GM20000 (cell line): ENCODE results near the gene LARGE2.

ENCODE experiments used
- DNase-seq: peaks from one replicate; pipeline ENCODE4 v3.0.0; 2012; ENCODE audit warnings: low spot score
- TF ChIP-seq, protein P1 (sequence below): IDR thresholded peaks from 2 replicates; pipeline ENCODE4 v1.5.1; 2012; ENCODE audit warnings: mild to moderate bottlenecking, control low read depth; ENCODE audit errors: extremely low read depth, missing control alignments

The LARGE2 gene

DNA sequence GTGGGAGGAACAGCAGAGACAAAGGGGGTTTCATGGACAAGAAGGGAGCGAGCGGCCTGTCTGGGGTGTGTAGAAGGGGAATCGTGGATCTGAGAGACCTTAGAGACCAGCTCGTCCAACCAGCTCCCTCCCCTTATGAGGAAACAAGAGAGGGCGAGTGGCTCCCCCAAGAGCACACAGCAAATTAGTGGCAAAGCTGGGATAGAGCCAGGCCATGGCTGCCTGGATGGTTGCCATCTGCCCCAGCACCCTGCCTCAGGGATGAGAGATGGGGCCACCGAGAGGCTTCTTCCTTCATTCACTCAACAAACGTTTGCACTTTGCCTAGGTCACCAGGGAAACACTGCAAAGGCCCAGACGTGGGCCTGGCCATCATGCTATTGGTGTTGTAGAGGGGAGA lies 32.9 kb upstream of the LARGE2 start:
- TF ChIP-seq, protein P1, sequence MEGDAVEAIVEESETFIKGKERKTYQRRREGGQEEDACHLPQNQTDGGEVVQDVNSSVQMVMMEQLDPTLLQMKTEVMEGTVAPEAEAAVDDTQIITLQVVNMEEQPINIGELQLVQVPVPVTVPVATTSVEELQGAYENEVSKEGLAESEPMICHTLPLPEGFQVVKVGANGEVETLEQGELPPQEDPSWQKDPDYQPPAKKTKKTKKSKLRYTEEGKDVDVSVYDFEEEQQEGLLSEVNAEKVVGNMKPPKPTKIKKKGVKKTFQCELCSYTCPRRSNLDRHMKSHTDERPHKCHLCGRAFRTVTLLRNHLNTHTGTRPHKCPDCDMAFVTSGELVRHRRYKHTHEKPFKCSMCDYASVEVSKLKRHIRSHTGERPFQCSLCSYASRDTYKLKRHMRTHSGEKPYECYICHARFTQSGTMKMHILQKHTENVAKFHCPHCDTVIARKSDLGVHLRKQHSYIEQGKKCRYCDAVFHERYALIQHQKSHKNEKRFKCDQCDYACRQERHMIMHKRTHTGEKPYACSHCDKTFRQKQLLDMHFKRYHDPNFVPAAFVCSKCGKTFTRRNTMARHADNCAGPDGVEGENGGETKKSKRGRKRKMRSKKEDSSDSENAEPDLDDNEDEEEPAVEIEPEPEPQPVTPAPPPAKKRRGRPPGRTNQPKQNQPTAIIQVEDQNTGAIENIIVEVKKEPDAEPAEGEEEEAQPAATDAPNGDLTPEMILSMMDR: no peak
- no peak for DNase-seq

DNA sequence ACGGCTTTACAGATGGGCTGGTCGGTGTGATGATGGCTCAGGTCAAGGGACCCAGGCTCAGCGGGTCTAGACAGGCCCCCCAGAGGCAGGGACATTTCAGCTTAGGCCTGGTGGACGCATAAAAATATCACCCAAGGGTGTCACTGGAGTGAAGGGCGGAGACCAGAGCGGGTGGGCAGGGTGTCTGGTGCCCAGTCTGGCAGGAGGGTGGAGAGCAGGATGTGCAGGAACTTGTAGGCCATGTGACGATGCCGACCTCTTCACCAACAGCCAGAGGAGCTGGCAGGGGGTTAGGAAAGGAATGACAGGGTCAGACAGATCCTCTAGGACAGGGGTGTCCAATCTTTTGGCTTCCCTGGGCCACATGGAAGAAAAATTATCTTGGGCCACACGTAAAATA lies 32.5 kb upstream of the LARGE2 start:
- TF ChIP-seq, protein P1: no peak
- no peak for DNase-seq

DNA sequence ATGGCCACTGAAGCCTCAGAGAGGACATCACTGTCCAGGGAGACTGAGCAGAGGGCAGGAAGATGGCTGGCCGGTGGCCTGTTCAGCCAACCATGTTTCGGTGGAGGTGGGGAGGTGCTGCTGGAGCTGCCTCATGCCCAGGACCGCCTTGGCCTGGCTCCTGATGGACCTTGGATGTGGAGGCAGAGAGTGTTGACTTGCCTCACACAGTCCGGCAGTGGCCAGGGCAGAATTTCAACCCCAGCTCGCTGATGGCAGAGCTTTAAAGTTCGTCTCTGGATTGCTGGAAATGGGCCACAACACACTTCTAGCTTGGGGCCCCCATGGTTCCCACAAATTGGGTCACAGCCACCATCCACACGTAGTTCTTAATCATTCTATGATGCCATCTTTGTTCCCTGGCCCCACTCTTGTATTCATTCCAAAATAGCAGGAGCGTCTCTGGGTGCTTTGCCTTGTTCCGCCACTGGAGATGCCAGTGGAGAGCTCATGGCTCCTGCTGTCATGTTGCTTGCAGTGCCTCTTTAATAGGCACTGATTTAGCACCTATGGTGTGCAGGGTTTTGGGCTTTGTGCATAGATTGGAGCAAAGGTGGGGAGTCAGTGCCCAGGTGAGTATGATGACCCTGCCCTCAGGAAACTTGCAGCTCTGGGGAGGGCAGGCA lies 31.4 kb upstream of the LARGE2 start:
- TF ChIP-seq, protein P1: no peak
- no peak for DNase-seq

DNA sequence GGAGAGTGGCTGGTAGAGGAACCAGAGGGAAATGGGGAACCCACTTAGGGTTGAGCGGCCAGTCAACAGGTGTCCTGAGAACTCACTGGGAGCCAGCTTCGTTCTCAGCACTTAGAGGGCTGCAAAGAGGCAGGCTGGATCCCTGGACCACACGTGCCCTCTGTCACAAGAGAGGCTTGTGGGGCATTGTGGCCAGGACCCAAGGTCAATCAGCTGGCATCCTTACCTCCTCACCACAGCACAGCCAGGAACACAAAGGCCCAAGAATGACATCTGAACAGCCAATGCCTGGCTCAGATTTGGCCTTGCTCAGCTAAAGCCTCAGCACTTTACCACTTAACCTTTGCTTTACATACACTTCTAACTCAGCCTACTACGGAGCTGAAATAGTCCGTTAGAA lies 29.6 kb upstream of the LARGE2 start:
- DNase-seq: no peak
- TF ChIP-seq, protein P1: no peak

DNA sequence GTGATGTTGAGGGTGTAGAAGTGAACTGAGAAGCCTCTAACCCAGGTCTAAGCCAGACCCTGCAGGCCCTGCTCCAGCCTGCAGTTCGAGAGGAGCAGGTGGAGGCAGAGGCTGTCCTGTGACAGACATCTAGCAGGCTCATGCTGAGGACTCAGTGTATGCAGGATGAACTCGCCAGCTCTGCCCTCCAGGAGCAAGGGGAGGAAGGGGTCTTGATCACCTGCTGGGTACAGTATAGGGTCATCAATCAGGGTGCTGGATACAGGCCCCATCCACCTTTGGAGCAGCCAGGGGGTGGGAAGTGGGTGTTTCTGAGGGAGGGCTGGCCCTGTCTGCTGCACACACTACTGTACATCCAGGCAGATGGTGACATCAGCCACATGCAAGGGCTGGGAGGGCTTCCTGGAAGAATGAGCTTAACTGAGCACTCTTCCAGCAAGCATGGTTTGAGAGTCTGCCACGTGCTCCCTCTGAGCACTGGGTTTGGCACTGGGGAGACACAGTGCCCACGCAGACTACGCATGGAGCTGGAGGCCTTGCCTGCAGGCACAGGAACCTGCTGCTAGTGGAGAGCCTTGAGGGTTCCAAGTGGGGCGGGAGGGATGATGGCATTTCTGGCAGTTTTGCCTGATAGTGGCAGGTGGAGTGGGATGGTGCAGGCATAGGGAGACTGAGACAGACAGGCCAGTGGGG lies 27.8 kb upstream of the LARGE2 start:
- DNase-seq: no peak
- TF ChIP-seq, protein P1: no peak

DNA sequence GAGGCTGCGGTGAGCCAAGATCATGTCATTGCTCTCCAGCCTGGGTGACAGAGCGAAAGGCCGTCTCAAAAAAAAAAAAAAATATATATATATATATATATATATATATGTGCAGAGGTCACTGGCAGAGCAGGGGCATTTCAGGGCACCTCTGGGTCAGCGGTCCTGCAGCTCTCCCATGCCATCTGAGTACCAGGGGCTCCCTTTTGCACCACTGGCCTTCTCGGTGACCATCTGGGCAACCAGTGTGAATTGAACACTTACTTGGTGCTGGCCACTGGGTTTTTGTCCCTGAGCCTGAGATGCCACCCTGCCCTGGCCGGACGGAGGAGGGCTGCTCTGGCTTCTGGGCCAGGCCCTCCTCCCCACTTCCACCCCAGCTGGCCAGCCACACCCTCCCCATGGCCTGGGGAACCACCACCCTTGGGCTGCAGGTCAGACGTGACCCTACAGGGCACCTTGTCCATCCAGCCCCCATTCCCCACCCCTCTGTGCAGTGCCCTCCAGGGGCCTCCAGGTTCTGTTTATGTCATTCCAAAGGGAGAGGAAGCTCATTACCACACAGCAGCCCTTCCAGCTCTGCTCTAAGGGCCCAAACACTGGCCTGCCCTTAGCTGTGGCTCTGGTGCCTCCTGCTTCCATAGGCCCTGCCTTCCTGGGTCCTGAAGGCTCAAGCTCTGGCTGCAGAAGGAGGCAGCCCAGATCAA lies 26.8 kb upstream of the LARGE2 start:
- TF ChIP-seq, protein P1: no peak

DNA sequence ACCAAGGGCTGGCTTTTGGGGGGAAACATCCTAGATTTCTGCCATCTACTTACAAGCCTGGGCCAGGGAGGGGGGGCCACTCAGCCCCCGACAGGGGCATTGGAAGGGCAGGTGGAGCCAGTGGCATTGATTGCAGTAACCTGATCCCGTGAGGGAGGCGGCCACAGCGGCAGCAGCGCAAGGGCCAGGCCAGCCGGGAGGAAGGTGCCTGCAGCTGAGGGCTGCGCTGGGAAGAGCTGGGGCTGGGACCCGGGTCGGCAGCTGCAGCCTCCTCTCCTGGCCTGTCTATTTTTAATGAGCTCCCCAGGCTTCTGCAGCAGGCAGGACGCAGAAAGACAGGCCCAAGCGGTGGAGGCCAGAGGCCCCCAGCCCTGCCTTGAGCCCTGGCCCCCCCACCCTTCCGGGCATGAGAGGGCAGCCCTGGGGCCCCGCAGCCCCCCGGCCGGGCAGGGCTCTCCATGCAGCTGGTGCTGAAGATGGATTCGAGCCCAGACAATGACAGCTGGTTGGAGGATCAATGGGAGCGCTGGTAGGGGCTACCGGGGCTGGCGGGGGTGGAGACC lies 26.0 kb upstream of the LARGE2 start:
- no peak for DNase-seq
- TF ChIP-seq, protein P1: no peak

More for the DNA sequence above, 26.8 kb upstream of the LARGE2 start:
- no peak for DNase-seq
